Renal cortical epithelial cell (primary cell): Measurements from ENCODE around the gene AGT. TPM values are rescaled to one million over a fixed set of nuclear protein-coding genes. Genes with fewer than 3 reads are reported as not detected.

Experiments used
- DNase-seq: peaks from one replicate; pipeline ENCODE4 v3.0.0-alpha.2; 2011; ENCODE audit warnings: low read depth
- total RNA-seq: library from RNA; depleted of rRNA; stranded (reverse); fragments of >200 nt; gene quantifications from 2 replicates; pipeline ENCODE4 v1.2.3, GENCODE V29; 2014

The AGT gene
- 1.2 and 2.9 TPM in 2 replicates for total RNA-seq

- DNase-seq = peak; percentile 83
Observed at GRCh38 chr1:230713915-230714764, at the start of gene AGT. Gene AGT (minus strand): TSS chr1:230714122. CDS start chr1:230710823, 3,299 bp downstream.

- no peak for DNase-seq
Observed at GRCh38 chr1:230761443-230762167, 47.7 kb upstream of the AGT start.

GRCh38 chr1:230760360-230760827 lies 46.5 kb upstream of the AGT start:
- no peak for DNase-seq

DNA sequence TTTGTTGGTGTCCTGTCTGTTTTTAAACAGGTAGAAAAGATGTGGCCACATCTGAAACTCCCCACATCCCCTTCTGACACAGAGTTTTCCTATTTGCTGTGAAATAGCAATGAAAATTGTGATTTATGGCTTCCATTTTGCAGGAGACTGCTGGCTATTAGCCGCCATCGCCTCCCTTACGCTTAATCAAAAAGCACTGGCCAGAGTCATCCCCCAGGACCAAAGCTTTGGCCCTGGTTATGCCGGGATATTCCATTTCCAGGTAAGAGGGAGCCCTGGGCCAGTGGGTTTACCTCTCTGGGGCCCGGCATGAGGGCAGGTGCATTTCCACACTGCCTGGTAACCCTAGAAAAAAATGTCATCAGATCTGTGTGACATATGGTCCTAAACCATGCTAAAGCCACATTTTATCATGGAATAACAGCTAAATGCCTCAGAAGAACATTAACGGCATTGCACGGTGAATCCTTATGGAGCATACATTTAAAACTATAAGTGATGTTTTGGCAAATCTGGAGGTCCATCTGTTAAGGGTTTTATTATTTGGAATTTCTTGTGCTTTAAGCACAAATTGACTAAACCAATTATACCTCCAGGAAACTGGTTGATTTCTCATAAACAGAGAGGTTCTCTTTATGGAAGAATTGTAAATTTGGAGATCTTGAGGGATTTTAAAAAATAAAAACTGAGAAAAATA lies 45.6 kb upstream of the AGT start:
- no peak for DNase-seq

DNA sequence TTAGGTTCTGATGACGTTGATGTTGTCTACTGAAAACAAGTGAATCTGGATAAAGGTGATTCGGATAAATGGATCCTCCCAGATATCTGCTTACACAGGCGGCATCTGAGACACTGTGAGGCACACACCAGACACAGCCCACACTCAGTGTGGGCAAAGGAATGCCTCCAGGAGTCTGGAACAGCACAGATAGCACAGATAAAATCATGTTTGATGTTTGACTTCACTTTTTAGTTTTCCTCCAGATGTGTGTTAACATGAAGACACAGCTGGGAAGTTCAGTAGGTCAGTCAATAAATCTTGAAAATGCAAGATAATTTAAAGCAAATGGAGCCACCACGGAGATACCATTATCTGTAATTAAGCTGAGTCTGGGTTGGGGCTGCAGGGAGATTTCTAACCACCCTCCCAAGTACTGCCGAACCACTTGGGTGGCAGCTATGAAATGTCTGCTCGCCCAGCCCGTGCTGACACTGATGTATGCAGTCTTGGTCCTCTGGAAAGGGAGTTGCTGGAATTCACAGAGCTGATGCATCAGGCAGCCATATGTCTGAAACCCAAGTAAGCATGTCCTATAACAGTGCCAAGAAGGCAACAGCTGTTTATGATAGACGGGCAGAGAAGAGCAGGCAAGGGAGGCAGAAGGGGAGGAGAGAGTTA lies 44.9 kb upstream of the AGT start:
- DNase-seq = no peak

DNA sequence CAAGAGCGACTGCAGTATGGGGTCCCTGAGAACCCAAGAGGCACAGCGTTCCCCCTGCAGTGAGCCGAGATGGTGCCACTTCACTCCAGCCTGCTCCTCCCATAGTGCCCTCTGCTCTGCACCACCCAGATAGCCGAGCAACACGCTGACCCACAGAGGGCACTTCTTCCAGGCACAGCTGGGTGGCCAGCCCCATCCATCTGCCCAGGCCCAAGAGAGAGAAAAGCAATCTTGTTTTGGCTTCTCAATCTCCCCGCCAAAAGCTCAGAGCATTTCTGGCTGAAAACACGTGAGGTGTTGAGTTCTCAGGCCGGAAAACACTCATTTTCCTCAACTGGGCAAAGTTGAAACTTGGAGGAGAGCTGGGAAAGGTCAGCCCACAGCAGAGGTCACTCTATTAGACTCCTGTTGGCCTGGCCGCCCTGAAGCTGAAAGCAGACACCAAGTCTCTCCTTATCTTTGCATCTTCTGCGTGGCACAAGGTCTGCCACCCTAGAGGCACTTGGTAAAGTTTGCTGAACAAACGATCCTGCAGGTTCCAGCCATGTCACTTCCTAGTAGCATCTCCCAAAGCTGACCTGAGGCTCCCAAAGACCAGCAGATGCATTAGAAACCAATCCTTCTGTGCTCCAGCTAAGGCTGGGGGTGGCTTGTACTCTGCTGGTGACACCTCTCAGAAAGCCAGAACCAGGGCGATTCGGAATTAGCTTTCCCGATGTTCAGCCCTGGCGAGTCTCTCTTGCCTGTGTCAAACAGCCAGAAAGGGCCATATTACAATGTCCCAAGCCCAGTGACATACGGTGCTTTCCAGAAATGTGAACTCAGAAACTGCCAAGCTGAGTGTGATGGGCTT lies 44.2 kb upstream of the AGT start:
- DNase-seq = no peak

DNA sequence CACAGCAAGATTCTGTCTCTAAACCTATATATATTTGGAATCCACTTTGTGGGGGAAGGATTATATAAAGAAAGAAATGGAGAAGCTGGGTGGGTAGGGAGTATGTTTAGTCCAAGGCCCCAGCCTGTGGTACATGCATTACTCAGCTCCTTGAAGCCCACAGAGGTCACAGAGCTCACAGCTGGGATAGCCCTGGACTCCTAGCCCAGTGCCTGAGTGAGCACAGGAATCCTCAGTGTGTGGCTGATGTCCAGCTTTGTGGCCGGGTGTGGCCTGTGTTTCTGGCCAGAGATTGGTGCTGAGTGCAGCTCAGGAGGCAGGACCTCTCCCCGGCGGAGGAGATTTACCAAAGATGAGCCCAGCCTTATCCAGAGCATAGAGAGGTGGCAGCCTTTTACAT lies 40.9 kb upstream of the AGT start:
- peak; percentile 89 for DNase-seq

- DNase-seq = no peak
Observed at GRCh38 chr1:230753586-230754251, 39.8 kb upstream of the AGT start.

GRCh38 chr1:230753191-230753585 lies 39.3 kb upstream of the AGT start:
- no peak for DNase-seq

GRCh38 chr1:230752407-230752806 lies 38.5 kb upstream of the AGT start:
- DNase-seq = no peak

DNA sequence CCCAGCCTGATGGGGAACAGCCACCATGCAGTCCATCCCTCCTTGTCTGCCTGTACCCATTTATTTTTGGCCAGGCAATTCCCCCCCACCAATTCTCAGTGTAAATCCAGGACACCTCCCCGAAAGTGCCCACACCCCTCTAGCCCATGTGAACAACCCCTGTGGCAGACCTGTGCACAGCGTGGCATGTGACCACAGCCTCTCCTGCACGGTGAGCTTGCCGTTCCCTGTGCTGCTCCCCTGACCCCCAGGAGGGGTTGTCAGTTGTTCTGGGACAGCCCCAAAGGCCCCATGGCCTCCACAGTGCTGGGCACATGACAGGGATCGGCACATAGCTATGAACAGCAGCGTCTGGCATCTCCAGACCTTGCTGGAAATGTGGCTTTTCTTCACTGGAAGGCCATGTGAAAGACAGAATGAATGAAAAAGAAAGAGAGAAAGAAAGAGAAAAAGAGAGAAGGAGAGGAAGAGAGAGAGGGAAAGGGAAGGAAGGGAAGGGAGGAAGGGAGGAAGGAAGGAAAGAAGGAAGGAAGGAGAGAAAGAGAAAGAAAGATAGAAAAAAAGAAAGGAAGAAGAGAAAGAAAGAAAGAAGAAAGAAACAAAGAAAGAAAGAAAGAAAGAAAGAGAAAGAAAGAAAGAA lies 37.2 kb upstream of the AGT start:
- no peak for DNase-seq

GRCh38 chr1:230750576-230750975 lies 36.7 kb upstream of the AGT start:
- no peak for DNase-seq

DNA sequence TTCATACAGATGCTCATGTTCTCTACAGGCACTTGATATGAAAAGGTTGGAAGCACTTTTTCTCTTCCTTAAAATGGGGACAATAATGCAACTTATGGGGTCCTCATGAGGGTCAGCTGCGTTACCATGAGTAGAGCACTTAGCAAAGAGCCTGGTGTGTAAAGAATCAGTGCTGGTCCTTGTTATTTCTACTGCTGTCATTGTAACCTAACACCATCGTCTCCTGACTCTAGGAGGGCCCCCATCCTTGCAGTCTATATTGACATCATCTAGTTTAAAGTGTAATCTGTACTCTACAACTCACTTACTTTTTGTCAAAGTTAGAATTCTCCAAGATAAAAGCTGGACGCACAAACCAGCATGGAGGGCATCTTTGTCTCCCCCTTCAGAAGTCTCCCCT lies 35.7 kb upstream of the AGT start:
- no peak for DNase-seq

DNA sequence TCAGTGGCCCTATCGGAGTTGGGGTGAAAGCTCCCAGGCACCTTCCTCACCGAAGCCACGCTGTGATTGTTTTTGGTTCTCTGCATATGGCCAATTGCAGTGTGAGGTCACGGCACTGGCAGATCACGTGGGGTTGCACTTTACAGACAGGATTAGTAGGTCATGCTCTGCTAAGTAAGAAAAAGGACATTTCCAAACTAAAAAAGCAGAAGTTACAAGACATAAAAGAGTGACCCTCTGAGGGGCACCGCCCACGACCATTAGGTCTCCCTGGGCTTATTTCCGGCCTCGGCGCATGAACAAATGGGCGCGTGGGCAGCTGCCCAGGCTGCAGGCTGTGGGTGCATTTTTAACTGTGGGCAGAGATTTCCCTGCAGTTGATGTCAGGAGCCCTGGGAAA lies 35.2 kb upstream of the AGT start:
- DNase-seq = no peak

GRCh38 chr1:230747890-230748800 lies 34.2 kb upstream of the AGT start:
- DNase-seq = no peak

- DNase-seq = no peak
Observed at GRCh38 chr1:230747127-230747730, 33.3 kb upstream of the AGT start, which contains the start of gene CAPN9. Gene CAPN9 (plus strand): TSS chr1:230747388. CDS start chr1:230747497, 109 bp downstream.

DNA sequence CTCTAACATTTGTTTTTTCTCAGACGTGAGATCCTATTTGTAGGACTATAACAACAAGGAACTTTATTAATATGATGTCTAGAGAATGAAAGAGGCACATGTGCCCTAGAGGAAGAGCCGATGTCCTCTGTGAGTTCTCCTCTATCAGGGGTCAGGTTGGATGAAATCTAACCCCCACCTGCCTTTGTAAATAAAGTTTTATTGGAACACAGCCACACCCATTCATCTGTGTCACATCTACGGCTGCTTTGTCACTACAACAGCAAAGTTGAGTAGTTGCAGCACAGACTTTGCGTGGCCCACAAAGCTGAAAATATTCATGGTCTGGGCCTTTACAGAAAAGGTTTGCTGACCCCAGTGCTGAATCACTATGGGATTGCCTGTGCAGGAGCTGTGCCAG lies 32.7 kb upstream of the AGT start:
- DNase-seq = no peak

DNA sequence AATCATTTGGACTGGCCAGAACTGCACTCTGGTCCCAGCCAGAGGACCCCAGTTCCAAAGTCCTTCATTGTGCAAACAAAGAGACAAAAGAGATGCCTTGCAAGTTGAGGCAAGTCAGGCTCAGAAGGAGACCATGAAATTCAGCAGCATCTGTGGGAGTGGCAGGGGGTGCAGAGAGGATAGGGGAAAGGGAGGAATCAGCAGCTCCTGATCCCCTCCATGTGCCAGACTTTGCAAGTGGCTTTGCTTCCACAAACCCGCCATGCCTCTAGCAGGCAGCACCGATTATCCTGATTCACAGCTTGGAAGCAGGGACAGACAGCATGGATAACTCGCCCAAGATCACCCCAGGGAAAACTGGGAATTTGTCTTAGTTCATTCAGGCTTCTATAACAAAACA lies 31.1 kb upstream of the AGT start:
- DNase-seq = no peak
